Right lobe of liver (tissue), 4 donors: Measurements from ENCODE around the gene SHISA7.

ENCODE experiments used
- POLR2A ChIP-seq: fragments of 450-650 bp; IDR thresholded peaks from one replicate; pipeline ENCODE4 v1.6.1; 2017; ENCODE audit warnings: antibody characterized with exemption, mild to moderate bottlenecking
- TF ChIP-seq, protein P1 (sequence below), 4 donors: fragments of 200-600 bp in 3 of 4; fragments of 450-650 bp in 1 of 4; IDR thresholded peaks; one replicate each; pipeline versions ENCODE4 v1.5.1 to v1.8.0; 2016 to 2022; ENCODE audit warnings: antibody characterized with exemption in 4 of 4, mild to moderate bottlenecking in 2 of 4
- donor health status: DM: no; HTN: no; CAD: no.
- donor health status: DM: no; HTN: no; CAD: no.
- donor health status: DM: no; HTN: yes; CAD: no.

DNA sequence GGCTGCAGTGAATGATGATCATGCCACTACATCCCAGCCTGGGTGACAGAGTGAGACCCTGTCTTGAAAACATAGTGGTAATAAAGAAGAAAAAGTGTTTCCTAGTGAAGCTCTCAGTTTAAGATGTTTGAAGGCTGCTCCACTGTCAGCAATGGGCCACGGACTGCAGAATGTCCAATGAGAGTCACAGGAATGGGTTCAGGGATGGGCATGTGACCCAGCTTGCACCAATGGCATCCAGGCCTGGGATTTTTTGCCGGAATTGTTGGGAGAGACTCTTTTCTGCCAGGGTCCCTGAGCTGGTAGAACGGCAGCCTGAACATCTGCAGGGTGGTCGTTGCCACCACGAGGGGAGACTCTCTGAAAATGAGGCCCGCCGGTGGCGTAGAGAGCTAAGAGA lies 6.3 kb downstream of the SHISA7 start:
- TF ChIP-seq POLR2A: no peak
- TF ChIP-seq, protein P1, sequence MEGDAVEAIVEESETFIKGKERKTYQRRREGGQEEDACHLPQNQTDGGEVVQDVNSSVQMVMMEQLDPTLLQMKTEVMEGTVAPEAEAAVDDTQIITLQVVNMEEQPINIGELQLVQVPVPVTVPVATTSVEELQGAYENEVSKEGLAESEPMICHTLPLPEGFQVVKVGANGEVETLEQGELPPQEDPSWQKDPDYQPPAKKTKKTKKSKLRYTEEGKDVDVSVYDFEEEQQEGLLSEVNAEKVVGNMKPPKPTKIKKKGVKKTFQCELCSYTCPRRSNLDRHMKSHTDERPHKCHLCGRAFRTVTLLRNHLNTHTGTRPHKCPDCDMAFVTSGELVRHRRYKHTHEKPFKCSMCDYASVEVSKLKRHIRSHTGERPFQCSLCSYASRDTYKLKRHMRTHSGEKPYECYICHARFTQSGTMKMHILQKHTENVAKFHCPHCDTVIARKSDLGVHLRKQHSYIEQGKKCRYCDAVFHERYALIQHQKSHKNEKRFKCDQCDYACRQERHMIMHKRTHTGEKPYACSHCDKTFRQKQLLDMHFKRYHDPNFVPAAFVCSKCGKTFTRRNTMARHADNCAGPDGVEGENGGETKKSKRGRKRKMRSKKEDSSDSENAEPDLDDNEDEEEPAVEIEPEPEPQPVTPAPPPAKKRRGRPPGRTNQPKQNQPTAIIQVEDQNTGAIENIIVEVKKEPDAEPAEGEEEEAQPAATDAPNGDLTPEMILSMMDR (IDR thresholded peaks at IDR 0.05): no peak
